WERI-Rb-1 (cell line): ENCODE results near the gene SHTN1.

Source experiments
- DNase-seq: peaks from one replicate; pipeline ENCODE4 v3.0.0-alpha.2; 2020
- H3K27ac ChIP-seq: fragments of 250-450 bp; sonication (Bioruptor Pico); 2 replicates; pipeline ENCODE4 v1.5.1; 2020; ENCODE audit warnings: mild to moderate bottlenecking, moderate library complexity
- H3K27me3 ChIP-seq: fragments of 250-450 bp; sonication (Bioruptor Pico); 2 replicates; pipeline ENCODE4 v1.5.1; 2021; ENCODE audit warnings: mild to moderate bottlenecking, low read depth, moderate library complexity; ENCODE audit not compliant: insufficient read depth, severe bottlenecking
- H3K36me3 ChIP-seq: fragments of 250-450 bp; sonication (Bioruptor Pico); 2 replicates; pipeline ENCODE4 v1.5.1; 2020; ENCODE audit warnings: mild to moderate bottlenecking, moderate library complexity
- H3K4me3 ChIP-seq: 2 replicates; pipeline ENCODE4 v1.5.1; 2011; ENCODE audit warnings: low read depth, mild to moderate bottlenecking, control low read depth, low read length
- H3K9me3 ChIP-seq: fragments of 250-450 bp; sonication (Bioruptor Pico); 2 replicates; pipeline ENCODE4 v1.5.1; 2021; ENCODE audit warnings: mild to moderate bottlenecking, moderate library complexity; ENCODE audit not compliant: severe bottlenecking
- TF ChIP-seq, protein P1 (sequence below): IDR thresholded peaks from 2 replicates; pipeline ENCODE4 v1.5.1; 2011; ENCODE audit warnings: low read depth, mild to moderate bottlenecking, control low read depth, inconsistent platforms, low read length

Gene SHTN1

DNA sequence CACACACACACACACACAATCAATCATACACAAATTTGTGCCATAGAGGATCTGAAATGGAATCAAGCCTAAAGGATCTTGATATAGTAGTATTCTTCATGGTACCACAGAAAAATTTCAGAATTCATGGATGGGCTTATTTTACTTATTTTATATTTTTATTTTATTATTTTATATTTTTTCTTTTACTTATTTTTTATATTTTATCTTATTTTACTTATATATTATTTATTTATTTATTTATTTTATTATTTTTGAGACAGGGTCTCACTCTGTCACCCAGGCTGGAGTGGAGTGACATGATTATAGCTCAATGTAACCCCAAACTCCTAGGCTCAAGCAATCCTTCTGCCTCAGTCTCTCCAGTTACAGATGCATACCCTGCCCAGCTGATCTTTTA lies 16.7 kb downstream of the SHTN1 start:
- Histone ChIP-seq H3K9me3 (no peaks in the 10 kb centered on the region), H3K27me3 (no peaks in the 10 kb centered on the region)
- TF ChIP-seq, protein P1, sequence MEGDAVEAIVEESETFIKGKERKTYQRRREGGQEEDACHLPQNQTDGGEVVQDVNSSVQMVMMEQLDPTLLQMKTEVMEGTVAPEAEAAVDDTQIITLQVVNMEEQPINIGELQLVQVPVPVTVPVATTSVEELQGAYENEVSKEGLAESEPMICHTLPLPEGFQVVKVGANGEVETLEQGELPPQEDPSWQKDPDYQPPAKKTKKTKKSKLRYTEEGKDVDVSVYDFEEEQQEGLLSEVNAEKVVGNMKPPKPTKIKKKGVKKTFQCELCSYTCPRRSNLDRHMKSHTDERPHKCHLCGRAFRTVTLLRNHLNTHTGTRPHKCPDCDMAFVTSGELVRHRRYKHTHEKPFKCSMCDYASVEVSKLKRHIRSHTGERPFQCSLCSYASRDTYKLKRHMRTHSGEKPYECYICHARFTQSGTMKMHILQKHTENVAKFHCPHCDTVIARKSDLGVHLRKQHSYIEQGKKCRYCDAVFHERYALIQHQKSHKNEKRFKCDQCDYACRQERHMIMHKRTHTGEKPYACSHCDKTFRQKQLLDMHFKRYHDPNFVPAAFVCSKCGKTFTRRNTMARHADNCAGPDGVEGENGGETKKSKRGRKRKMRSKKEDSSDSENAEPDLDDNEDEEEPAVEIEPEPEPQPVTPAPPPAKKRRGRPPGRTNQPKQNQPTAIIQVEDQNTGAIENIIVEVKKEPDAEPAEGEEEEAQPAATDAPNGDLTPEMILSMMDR = no peak

DNA sequence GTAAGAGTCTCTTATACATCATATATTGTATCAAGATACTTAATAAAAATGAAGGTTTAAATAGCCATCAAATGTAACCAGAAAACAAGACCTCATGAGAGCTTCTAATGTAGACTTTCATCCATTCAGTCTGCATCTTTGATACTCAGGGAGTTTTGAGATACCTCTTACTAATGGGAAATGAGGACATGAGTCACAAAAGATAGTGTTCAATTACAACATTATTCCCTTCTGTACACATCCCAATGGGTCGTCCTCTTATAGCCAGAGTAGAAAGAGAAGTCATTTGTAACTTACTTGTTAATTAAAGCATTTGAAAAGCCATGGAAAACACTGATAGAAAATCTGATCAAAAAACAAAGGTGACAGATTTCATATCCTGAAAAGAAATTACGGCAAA lies 19.4 kb downstream of the SHTN1 start:
- no peak overlapping the region for H3K4me3 ChIP-seq
- no peaks in the 10 kb centered on the region for H3K9me3 ChIP-seq
- DNase-seq = no peak
- TF ChIP-seq, protein P1 = no peak
- no peak overlapping the region for H3K27ac ChIP-seq
- no peaks in the 10 kb centered on the region for H3K27me3 ChIP-seq
- no peaks in the 10 kb centered on the region; the same call in 1 of the 2 replicates for H3K36me3 ChIP-seq

More for the DNA sequence above, 16.7 kb downstream of the SHTN1 start:
- DNase-seq = no peak
- Histone ChIP-seq H3K36me3 (no peaks in the 10 kb centered on the region; the same call in 1 of the 2 replicates), H3K4me3 (no peak overlapping the region), H3K27ac (no peak overlapping the region)

DNA sequence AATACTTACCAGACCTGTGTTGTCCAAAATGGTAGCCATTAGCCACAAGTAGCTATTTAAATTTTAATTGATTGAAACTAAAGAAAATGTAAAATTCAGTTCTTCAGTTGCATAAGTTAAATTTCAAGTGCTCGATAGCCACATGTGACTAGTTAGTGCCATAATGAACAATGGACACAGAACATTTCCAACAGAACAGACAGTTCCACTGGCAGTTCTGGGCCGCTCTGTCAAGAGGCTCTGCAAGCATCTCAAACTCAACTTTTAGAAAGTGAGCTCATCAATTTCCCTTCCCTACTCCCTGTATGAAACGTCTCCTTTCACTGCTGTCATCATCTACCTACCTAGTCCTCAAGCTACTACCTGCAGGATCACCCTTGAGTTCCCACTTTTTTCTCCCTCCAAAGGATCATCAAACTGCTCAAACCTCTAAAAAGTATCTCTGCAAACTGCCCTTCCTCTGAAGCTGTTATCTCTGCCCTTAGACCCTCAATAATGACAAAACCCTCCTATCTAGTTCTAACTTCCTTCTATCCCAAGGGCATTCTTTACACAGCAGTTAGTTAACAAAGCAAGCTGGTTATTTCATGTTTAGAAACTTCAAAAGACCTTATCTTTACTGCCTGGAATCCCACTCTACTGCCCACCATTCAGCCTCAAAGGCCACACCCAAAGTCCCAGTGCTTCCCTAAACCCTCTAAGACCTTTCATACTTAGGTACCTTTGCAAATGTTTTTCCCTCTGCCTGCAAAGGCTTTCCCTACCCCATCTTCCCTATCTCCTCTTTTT lies 20.6 kb downstream of the SHTN1 start:
- DNase-seq = no peak

DNA sequence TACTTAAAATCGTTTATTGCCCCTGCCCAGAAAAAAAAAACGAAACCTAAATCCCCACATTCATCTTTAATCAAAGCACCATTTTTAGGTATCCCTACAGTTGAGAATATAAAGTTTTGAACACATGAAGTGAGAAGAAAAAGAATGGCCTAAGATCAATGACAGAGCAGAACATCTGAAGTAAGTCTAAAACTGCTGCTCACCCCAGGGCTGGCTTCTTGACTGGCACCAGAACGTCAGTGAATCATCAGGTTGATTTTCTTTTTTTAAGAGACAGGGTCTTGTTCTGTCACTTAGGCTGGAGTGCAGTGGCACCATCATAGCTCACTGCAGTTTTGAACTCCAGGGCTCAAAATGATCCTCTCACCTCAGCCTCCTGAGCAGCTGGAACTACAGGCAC lies 24.9 kb downstream of the SHTN1 start:
- Histone ChIP-seq H3K27ac (no peak overlapping the region), H3K36me3 (peaks cover 21% of the 10 kb centered on the region), H3K27me3 (no peaks in the 10 kb centered on the region), H3K4me3 (no peak overlapping the region), H3K9me3 (no peaks in the 10 kb centered on the region)
- TF ChIP-seq, protein P1 = no peak
- DNase-seq = no peak

More for the DNA sequence above, 20.6 kb downstream of the SHTN1 start:
- H3K4me3 ChIP-seq = no peak overlapping the region
- no peak overlapping the region for H3K27ac ChIP-seq
- TF ChIP-seq, protein P1 = no peak
- H3K9me3 ChIP-seq = no peaks in the 10 kb centered on the region
- H3K27me3 ChIP-seq = no peaks in the 10 kb centered on the region
- no peaks in the 10 kb centered on the region; the same call in 1 of the 2 replicates for H3K36me3 ChIP-seq

DNA sequence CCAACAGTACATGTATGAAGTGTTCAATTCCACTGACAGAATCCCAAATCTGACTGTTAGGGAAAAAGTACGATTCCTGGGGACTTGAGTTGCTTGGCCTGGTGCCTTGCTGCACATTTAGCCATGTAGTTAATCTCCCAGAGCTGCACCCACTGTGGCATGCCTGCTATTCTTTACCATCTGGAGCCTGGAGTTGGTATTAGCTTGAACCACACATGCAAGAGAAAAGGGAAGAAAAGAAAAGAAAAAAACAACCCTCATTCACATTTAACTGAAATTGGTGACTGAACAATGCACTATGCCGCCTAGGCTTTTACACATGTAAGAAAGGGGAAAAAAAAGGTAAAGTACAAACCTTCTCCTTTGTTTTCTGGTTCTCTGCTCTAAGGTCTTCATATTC lies 26.1 kb downstream of the SHTN1 start:
- no peak overlapping the region for H3K27ac ChIP-seq
- no peak for DNase-seq
- H3K9me3 ChIP-seq = no peaks in the 10 kb centered on the region
- H3K27me3 ChIP-seq = no peaks in the 10 kb centered on the region
- peaks cover 21% of the 10 kb centered on the region for H3K36me3 ChIP-seq
- TF ChIP-seq, protein P1 = no peak
- no peak overlapping the region for H3K4me3 ChIP-seq
